A673 (cell line): ENCODE data around the gene CLEC3B. TPM values are rescaled to one million over a fixed set of nuclear protein-coding genes. Genes with fewer than 3 reads are reported as not detected.
A peak's percentile ranks its signal among the peaks of the same experiment; 100 is the strongest.

Source experiments
- BruUV-seq: library from RNA; stranded (reverse); fragments of 400-500 nt; replicated peaks from 2 replicates; lab custom pipeline; 2021; lab: Mats Ljungman, UMichigan
- CTCF ChIA-PET: fragments of 300-600 bp; sonication (Branson Sonifier 250); formaldehyde crosslinking; loops from one replicate; lab custom pipeline; 2022; ENCODE audit warnings: antibody characterized with exemption; lab: Charles Lee
- POLR2A ChIA-PET: fragments of 300-600 bp; sonication (Branson Sonifier 250); formaldehyde crosslinking; loops from one replicate; lab custom pipeline; 2022; ENCODE audit warnings: antibody characterized with exemption; ENCODE audit not compliant: low non-redundant PET; lab: Charles Lee
- DNase-seq: peaks from one replicate; pipeline ENCODE4 v3.0.0-alpha.2; 2015; ENCODE audit warnings: low spot score
- H3K27ac ChIP-seq: fragments of 200-600 bp; sonication (generic); 2 replicates; pipeline ENCODE4 v1.5.1; 2016; ENCODE audit warnings: mixed run types, low read depth, mild to moderate bottlenecking, mixed read lengths, antibody characterized with exemption, low read length; ENCODE audit not compliant: poor library complexity, severe bottlenecking
- H3K27me3 ChIP-seq: fragments of 200-600 bp; sonication (generic); replicated peaks from 2 replicates; pipeline ENCODE4 v1.6.1; 2017; ENCODE audit warnings: mixed run types, low read depth, mild to moderate bottlenecking, mixed read lengths, antibody characterized with exemption, low read length; ENCODE audit not compliant: insufficient read depth, poor library complexity
- H3K36me3 ChIP-seq: fragments of 200-600 bp; sonication (generic); 2 replicates; pipeline ENCODE4 v1.6.1; 2016; ENCODE audit warnings: mixed run types, mild to moderate bottlenecking, mixed read lengths, antibody characterized with exemption, low read length; ENCODE audit not compliant: insufficient read depth, poor library complexity, severe bottlenecking
- H3K4me1 ChIP-seq: fragments of 200-600 bp; sonication (generic); 2 replicates; pipeline ENCODE4 v1.6.1; 2017; ENCODE audit warnings: mixed run types, mild to moderate bottlenecking, mixed read lengths, antibody characterized with exemption, low read length; ENCODE audit not compliant: insufficient read depth, poor library complexity, severe bottlenecking
- H3K4me3 ChIP-seq: fragments of 200-600 bp; sonication (generic); 2 replicates; pipeline ENCODE4 v1.5.1; 2016; ENCODE audit warnings: low read depth, mixed run types, mild to moderate bottlenecking, mixed read lengths, low read length; ENCODE audit not compliant: poor library complexity, severe bottlenecking
- H3K9me3 ChIP-seq: fragments of 200-600 bp; sonication (generic); 2 replicates; pipeline ENCODE4 v1.6.1; 2016; ENCODE audit warnings: mixed run types, low read depth, mild to moderate bottlenecking, mixed read lengths, antibody characterized with exemption, low read length; ENCODE audit not compliant: poor library complexity, severe bottlenecking
- CTCF ChIP-seq: fragments of 300-800, 200-600 bp; sonication (generic); conservative IDR thresholded peaks from 2 replicates; pipeline ENCODE4 v1.5.1; 2017; ENCODE audit warnings: low read depth, mild to moderate bottlenecking, antibody characterized with exemption, low read length, moderate library complexity, mixed read lengths
- EZH2 ChIP-seq: fragments of 200-600 bp; sonication (generic); IDR thresholded peaks from 2 replicates; pipeline ENCODE4 v1.6.1; 2017; ENCODE audit warnings: borderline replicate concordance, low read depth, mild to moderate bottlenecking, mixed read lengths, antibody characterized with exemption, low read length; ENCODE audit not compliant: poor library complexity, severe bottlenecking
- intact Hi-C: fragments of 100-400 bp; cut with micrococcal nuclease; formaldehyde crosslinking; loops from one replicate; pipeline ENCODE4 v1.10.0; 2022; ENCODE audit not compliant: unreplicated experiment
- total RNA-seq: library from RNA; stranded (reverse); gene quantifications from 2 replicates; pipeline ENCODE4 v1.2.3, GENCODE V29; 2021

Gene CLEC3B
- total RNA-seq, 1 experiment from 2014 or later, result 1.0 TPM

GRCh38 chr3:45081506-45082141 is 55.5 kb downstream of the CLEC3B start:
- Histone ChIP-seq H3K4me1 (no peaks in the 10 kb centered on the region), H3K27me3 (no peaks in the 10 kb centered on the region), H3K27ac (no peak overlapping the region), H3K4me3 (no peak overlapping the region), H3K36me3 (no peaks in the 10 kb centered on the region), H3K9me3 (no peaks in the 10 kb centered on the region)
- intact Hi-C loops, result no loop called here
- ChIA-PET POLR2A (no interaction called here), CTCF (no interaction called here)
- BruUV-seq, result no TSS peak
- no peak for DNase-seq
- no peak for TF ChIP-seq EZH2
- TF ChIP-seq CTCF, result no peak

GRCh38 chr3:45082142-45082538 is 56.0 kb downstream of the CLEC3B start:
- TF ChIP-seq EZH2 (no peak), CTCF (no peak)
- no TSS peak for BruUV-seq
- Histone ChIP-seq H3K9me3 (no peaks in the 10 kb centered on the region), H3K27ac (no peak overlapping the region), H3K27me3 (no peaks in the 10 kb centered on the region), H3K4me1 (no peaks in the 10 kb centered on the region), H3K4me3 (no peak overlapping the region), H3K36me3 (no peaks in the 10 kb centered on the region)
- CTCF ChIA-PET, result no interaction called here
- peak; percentile 74 for DNase-seq
- POLR2A ChIA-PET, result no interaction called here
- intact Hi-C loops, result no loop called here

GRCh38 chr3:45083023-45083422 is 56.9 kb downstream of the CLEC3B start:
- CTCF ChIA-PET, result no interaction called here
- H3K4me3 ChIP-seq, result no peak overlapping the region
- no peaks in the 10 kb centered on the region for H3K9me3 ChIP-seq
- no peak for DNase-seq
- H3K27me3 ChIP-seq, result no peaks in the 10 kb centered on the region
- TF ChIP-seq EZH2 (no peak), CTCF (no peak)
- no peaks in the 10 kb centered on the region for H3K36me3 ChIP-seq
- H3K4me1 ChIP-seq, result no peaks in the 10 kb centered on the region
- BruUV-seq, result no TSS peak
- no peak overlapping the region for H3K27ac ChIP-seq
- POLR2A ChIA-PET, result no interaction called here
- intact Hi-C loops, result no loop called here
